Measurements from ENCODE around the gene NCOA7. TPM values are rescaled to one million over a fixed set of nuclear protein-coding genes. Genes with fewer than 3 reads are reported as not detected.
A peak's percentile ranks its signal among the peaks of the same experiment; 100 is the strongest.
"Not testable (repeated sequence)": the region's sequence is repeated elsewhere in the genome, so short reads cannot be mapped to it uniquely, and the experiment has no call there.

Gene NCOA7
- total RNA-seq, 1 experiment from 2014 or later: 33.4 TPM

- no peak for DNase-seq (ENCODE audit: low spot score)
Measured at GRCh38 chr6:125947615-125948014, 156.9 kb downstream of the NCOA7 start.

DNA sequence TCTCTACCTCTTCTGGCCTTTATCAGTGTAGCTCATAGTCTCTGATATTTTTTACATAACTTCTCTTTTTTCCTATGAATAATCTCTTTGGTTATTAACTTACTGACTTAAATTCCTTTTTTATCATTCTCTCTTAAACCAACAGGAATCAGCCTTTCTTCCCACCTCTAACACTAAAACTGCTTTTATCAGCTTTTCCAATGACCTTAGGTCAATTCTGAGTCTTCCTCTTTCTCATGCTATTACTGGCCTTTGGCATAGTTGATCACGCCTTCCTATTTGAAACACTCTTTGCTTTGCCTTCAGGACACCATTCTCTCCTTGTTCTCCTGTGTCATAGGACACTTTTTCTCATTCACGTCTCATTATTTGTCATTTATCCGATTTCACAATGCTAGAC is 157.7 kb downstream of the NCOA7 start:
- no peak for DNase-seq (ENCODE audit: low spot score)

- no peak for DNase-seq (ENCODE audit: low spot score)
Measured at GRCh38 chr6:125949069-125949468, 158.3 kb downstream of the NCOA7 start.

- no peak for DNase-seq (ENCODE audit: low spot score)
Measured at GRCh38 chr6:125950293-125950692, 159.5 kb downstream of the NCOA7 start.

GRCh38 chr6:125950716-125951115 is 160.0 kb downstream of the NCOA7 start:
- DNase-seq (ENCODE audit: low spot score): not testable (repeated sequence)

DNA sequence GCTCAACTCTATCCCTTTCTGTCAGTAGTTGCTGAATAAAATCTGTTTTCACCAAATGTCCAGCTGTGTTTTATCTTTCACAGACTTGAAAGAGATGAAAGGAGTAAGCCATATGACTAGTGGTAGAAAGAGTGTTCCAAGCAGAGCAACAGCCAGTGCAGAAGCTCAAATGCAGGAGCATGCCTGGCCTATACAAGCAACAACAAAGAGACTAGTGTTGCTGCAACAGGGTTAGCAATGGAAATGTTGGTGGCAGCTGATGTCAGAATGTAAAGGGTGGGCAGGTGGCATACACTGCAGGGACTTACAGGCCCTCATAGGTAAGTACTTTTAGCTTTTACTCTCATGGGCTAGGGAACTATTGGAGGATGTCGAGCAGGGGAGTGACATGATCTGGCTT is 160.6 kb downstream of the NCOA7 start:
- DNase-seq (ENCODE audit: low spot score): no peak

DNA sequence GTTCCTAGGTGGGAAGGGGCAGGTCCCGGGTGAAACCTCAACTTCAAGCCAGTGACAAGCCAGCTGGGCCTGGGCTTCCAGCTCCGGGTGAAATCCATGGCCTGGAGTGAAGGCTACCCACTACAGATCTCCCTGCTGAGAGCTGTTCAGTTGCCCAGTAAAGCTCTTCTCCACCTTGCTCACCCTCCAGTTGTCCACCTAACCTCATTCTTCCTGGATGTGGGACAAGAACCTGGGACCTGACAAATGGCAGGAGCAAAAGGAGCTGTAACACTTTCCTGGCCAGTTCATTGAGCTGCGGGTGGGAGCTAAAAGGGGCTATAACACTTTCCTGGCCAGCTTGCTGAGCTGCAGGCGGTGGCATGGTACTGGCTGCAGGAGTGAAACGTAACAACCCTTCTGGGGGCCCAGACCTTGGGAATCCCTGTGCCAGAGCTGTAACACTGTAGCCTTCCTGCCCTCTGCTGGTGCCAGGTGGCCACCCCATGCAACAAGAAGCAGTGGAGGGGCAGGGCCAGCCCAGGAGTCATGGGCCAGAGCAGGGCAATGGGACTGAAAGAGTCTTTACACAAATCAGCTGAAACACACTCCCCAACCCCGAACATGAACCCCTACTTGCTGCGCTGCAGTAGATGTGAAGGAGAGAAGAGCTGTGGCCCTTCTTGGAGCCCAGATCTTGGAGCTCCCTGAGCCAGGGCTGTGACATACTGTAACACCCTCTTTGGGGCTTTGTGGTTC is 162.2 kb downstream of the NCOA7 start:
- no peak for DNase-seq (ENCODE audit: low spot score)

DNA sequence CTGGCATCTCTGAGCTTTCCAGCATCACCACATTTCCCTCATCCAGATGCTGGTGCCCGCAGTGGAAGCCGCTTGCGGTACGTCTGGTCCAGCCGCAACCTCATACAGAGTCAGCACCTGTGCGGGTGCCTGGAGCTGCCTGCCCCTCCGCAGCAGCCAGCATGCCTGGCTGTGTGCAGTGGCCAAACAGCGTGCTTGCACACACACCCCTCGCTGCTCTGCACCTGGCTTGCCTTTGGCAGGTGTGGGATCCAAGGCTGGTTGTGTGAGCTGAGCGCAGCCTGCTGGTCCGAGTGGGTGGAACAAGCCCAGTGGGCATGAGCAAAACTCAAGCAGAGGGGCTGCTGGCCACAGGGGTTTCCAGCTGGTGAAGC is 162.7 kb downstream of the NCOA7 start:
- DNase-seq (ENCODE audit: low spot score): no peak

GRCh38 chr6:125954735-125955339 is 164.1 kb downstream of the NCOA7 start:
- no peak for DNase-seq (ENCODE audit: low spot score)

DNA sequence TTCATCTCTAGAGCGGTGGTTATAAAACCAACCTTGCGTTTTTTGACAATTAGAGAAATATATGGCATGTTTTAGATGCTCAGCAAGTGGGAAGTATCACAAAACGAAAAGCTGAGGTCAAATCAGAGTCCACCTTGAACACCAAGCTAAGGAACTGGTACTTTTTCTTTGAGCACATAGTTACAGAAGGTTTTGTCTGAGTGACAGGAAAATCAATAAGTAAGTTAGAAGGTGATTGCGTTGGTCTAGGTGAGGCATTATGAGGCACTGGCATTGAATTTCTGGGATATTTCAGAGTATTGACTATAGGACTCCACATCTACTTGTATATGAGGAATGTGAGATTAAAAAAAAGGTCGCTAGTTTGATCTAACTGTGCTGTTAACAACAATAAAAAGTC is 165.2 kb downstream of the NCOA7 start:
- no peak for DNase-seq (ENCODE audit: low spot score)

GRCh38 chr6:125956506-125957390 is 166.0 kb downstream of the NCOA7 start, which contains the start of gene HINT3:
Gene HINT3, plus strand, starts transcription at chr6:125956770. Its CDS starts 208 bp downstream, at chr6:125956978.
- DNase-seq (ENCODE audit: low spot score): peak; percentile 94

DNA sequence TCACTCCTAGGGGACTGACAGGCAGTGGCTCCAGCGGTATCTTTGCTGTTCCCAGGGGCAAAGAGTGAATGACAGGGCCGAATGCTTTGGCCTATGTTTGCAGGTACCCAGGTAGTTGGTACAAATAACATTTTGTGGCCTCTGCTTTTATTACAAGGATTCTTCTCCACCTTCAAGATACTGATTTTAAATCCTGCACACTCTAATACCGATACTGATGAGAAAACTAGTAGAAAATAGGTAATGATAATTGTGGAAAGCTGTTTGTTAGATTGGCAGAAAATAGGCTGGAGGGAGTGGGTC is 166.6 kb downstream of the NCOA7 start:
- DNase-seq (ENCODE audit: low spot score): no peak

DNA sequence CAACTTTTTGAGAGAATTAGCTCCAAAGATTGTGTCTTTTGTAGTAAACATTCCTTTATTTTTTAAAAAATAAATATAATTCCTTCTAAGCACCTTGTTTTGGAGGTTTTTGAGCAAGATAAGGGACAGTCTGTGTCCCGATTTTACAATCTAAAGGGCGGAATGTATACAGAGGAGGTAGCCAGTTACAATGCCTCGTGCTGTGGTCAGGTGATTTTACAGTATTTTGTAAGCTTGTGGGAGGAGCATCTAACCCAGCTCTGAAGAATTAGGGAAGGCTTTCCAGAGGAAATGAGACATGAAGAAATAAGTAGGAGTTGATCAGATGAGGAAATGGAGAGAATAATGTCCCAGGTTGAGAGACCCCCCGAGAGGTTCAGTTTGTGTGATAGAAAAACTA is 167.1 kb downstream of the NCOA7 start:
- DNase-seq (ENCODE audit: low spot score): peak; percentile 50

GRCh38 chr6:125959041-125959440 is 168.3 kb downstream of the NCOA7 start:
- DNase-seq (ENCODE audit: low spot score): no peak

DNA sequence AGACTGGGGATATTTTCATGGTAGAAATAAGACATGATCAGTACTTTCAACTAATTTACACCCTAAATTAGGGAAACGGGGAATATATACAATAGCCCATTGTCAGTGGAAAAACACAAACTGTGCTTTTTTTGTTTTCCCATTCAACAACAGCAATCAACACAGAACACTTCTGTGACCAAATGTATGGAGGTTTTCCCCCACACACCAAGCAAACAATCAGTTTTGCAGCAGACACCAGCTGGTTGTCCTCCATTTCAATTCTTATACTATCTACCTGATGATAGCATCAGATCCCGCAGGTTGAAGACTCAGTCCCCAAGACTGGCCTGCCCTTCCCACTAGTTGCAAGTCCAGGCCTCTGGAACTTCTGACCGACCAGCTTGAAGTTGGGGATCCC is 170.4 kb downstream of the NCOA7 start:
- DNase-seq (ENCODE audit: low spot score): no peak

DNA sequence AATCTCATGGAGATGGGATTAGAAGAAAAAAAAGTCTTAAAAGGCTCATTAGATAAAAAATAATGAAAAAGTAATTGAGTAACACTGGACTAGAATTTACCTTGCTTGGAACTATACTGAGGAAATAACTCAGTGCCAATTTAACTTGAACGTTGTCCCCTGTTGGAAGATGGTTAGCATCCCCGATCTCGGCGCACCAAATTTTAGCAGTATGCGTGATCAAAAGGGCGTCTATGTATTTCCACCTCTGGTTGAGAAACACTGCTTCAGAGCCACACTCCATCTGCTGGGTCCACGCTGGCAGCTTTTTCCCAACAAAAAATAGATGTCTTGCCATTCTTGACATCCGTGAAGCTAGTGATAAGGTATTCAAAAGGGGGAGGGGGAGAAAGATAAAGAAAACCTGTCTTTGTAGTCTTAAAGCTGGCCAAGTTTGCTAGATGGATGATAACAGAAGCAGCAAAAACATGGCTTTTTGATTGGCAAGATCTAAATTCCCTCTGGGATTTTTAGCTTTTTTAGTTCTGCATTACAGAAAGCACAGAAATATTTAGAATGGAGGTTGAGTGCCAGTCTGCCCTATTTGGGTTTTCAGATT is 172.2 kb downstream of the NCOA7 start:
- DNase-seq (ENCODE audit: low spot score): no peak

DNA sequence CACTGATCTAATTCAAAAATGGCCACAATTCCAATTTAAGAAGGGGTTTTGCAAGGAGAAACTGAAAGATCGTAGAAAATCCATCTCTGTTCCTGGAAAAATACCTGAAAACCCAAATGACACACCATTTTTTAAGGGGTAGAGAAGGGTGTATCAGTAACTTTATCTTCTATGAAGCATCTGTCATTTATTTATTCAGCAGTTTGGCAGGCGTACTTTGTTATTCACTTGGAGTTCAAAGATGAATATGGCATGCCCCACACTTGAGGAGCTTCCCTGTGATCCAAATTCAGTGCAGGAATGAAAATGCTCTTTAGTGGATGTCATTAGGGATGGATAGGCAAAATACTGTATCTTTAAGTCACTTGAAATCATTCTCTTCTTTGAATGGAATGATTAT is 173.1 kb downstream of the NCOA7 start:
- DNase-seq (ENCODE audit: low spot score): no peak

GRCh38 chr6:125966569-125966968 is 175.8 kb downstream of the NCOA7 start:
- DNase-seq (ENCODE audit: low spot score): no peak

DNA sequence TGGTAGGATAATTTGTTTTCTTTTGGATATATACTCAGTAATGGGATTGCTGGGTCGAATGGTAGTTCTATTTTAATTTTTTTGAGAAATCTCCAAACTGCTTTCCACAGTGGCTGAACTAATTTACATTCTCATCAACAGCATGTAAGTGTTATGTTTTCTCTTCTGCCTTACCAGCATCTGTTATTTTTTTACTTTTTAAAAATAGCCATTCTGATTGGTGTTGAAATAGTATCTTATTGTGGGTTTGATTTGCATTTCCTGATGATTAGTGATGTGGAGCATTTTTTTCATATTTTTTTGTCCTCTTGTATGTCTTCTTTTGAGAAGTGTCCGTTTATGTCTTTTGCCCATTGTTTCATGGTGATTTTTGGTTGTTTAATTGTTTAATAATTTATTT is 177.7 kb downstream of the NCOA7 start:
- DNase-seq (ENCODE audit: low spot score): no peak

DNA sequence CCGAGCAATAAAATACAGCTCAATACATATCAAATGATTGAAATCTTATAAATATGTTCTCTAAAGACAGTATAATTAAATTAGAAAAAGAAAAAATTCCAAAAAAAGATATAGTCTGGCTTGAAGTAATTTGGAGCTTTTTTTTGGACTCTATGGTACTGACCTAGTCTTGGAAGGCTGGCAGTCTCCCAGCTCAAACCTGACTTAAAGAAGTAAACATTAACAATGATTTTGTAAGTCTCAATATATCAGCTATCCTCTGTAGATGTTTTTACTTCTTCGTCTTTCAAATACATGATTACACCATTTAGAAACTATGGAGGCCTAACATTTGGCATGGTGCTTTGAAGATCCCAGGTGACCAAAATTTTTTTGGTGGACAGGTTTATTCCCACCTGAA is 180.0 kb downstream of the NCOA7 start:
- no peak for DNase-seq (ENCODE audit: low spot score)

DNA sequence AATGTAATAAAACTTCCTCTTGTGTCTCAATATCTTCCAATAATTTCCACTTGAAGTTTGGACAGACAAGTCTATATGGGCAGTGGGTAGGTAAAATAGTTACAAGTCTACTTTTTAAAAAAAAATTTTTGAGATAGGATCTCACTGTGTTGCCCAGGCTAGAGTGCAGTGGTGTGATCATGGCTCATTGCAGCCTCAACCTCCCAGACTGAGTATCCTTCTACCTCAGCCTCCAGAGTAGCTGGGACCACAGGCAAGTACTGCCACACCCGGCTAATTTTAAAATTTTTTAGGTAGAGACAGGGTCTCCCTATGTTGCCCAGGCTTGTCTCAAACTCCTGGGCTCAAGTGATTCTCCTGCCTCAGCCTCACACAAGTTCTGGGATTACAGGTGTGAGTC is 181.7 kb downstream of the NCOA7 start:
- not testable (repeated sequence) for DNase-seq (ENCODE audit: low spot score)

DNA sequence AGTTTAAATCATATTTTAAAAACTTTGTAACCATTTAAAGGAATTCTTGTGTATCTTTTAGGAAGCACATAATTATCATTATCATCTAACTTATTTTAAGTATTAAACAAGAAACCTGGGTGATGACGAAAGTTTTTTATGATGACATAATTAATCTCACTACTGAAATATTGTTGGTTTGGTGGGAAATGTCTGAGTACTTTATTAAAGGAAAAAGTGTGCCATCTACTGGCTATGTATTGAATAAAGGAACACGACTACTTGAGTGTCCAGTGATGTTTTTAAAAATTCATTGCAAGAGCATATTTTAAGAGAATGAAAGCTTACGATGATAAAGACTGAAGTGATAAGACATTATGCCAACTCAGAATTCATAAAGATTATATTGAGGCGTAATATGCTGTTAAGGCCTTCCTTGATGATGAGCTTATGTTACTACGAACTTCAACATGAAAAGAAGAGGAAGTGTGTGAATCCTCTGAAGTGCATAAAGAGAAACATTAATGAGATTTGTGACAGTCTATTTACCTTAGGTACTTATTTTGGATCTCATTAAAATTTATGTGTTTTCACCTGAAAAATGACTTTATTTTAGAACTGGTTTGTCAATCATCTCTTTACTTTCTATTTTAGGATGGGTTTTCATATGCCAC is 183.6 kb downstream of the NCOA7 start:
- peak; percentile 25 for DNase-seq (ENCODE audit: low spot score)

Data from H4 (cell line).